Measurements from ENCODE around the gene RICTOR.

DNA sequence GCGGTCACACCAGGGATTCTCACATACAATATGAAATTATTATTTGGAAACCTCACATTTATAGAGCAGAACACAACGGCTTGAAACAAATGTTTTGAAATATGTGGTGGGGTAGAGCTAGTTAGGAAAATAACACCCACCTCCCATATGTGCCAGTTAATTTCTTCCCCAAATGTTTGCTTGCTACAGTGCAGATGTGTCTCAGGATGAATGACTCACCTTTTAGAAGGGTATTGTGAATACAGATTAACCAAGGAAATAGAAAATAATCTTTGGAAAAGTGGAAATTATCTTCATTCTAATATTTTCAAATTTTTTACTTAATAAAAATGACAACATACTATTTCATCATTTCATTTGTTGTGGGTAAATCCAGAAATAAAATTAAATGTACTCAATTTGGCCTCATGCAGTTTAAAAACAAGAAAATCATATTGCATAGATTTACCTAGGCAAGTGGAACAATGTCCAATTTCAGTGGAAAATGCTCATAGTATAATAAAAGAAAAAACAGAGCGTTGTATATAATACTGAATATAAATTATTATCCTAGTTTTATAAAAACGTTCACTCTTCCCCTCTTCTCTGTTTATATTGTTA lies 39.3 kb upstream of the RICTOR start:
- TF ChIP-seq, protein P1, sequence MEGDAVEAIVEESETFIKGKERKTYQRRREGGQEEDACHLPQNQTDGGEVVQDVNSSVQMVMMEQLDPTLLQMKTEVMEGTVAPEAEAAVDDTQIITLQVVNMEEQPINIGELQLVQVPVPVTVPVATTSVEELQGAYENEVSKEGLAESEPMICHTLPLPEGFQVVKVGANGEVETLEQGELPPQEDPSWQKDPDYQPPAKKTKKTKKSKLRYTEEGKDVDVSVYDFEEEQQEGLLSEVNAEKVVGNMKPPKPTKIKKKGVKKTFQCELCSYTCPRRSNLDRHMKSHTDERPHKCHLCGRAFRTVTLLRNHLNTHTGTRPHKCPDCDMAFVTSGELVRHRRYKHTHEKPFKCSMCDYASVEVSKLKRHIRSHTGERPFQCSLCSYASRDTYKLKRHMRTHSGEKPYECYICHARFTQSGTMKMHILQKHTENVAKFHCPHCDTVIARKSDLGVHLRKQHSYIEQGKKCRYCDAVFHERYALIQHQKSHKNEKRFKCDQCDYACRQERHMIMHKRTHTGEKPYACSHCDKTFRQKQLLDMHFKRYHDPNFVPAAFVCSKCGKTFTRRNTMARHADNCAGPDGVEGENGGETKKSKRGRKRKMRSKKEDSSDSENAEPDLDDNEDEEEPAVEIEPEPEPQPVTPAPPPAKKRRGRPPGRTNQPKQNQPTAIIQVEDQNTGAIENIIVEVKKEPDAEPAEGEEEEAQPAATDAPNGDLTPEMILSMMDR (IDR thresholded peaks at IDR 0.05; ENCODE audit: poor library complexity, severe bottlenecking), result no peak
- TF ChIP-seq POLR2AphosphoS5 (IDR thresholded peaks at IDR 0.05), result no peak
- TF ChIP-seq EP300 (conservative IDR thresholded peaks at IDR 0.05; ENCODE audit: poor library complexity, severe bottlenecking), result no peak
- TF ChIP-seq, protein P2, sequence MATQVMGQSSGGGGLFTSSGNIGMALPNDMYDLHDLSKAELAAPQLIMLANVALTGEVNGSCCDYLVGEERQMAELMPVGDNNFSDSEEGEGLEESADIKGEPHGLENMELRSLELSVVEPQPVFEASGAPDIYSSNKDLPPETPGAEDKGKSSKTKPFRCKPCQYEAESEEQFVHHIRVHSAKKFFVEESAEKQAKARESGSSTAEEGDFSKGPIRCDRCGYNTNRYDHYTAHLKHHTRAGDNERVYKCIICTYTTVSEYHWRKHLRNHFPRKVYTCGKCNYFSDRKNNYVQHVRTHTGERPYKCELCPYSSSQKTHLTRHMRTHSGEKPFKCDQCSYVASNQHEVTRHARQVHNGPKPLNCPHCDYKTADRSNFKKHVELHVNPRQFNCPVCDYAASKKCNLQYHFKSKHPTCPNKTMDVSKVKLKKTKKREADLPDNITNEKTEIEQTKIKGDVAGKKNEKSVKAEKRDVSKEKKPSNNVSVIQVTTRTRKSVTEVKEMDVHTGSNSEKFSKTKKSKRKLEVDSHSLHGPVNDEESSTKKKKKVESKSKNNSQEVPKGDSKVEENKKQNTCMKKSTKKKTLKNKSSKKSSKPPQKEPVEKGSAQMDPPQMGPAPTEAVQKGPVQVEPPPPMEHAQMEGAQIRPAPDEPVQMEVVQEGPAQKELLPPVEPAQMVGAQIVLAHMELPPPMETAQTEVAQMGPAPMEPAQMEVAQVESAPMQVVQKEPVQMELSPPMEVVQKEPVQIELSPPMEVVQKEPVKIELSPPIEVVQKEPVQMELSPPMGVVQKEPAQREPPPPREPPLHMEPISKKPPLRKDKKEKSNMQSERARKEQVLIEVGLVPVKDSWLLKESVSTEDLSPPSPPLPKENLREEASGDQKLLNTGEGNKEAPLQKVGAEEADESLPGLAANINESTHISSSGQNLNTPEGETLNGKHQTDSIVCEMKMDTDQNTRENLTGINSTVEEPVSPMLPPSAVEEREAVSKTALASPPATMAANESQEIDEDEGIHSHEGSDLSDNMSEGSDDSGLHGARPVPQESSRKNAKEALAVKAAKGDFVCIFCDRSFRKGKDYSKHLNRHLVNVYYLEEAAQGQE (IDR thresholded peaks at IDR 0.05; ENCODE audit: borderline replicate concordance), result no peak
- no peak for TF ChIP-seq EZH2 (IDR thresholded peaks at IDR 0.05; ENCODE audit: borderline replicate concordance, insufficient read depth, low read length, poor library complexity, severe bottlenecking)
- TF ChIP-seq MXI1 (conservative IDR thresholded peaks at IDR 0.05; ENCODE audit: poor library complexity, severe bottlenecking), result no peak

Measured in neural cell (in vitro differentiated cells).